Testis (tissue), 3 donors: ENCODE measurements around the gene SLC16A13. TPM values are rescaled to one million over a fixed set of nuclear protein-coding genes. Genes with fewer than 3 reads are reported as not detected.

ENCODE experiments used
- DNase-seq: peaks from one replicate; pipeline ENCODE4 v3.0.0-alpha.2; 2019
- H3K27ac ChIP-seq, 2 donors: fragments of 200-600 bp; sonication (generic); one replicate each; pipeline ENCODE4 v1.5.1; 2019
- H3K27me3 ChIP-seq: fragments of 200-600 bp; sonication (generic); one replicate; pipeline ENCODE4 v1.5.1; 2019
- H3K36me3 ChIP-seq: fragments of 200-600 bp; sonication (generic); one replicate; pipeline ENCODE4 v1.5.1; 2017; ENCODE audit warnings: low read depth; ENCODE audit errors: missing control alignments
- H3K4me1 ChIP-seq: fragments of 200-600 bp; sonication (generic); one replicate; pipeline ENCODE4 v1.5.1; 2019
- H3K4me3 ChIP-seq, 2 donors: fragments of 200-600 bp; sonication (generic); one replicate each; pipeline ENCODE4 v1.5.1; 2017 to 2019
- H3K9me3 ChIP-seq: fragments of 200-600 bp; sonication (generic); one replicate; pipeline ENCODE4 v1.5.1; 2017
- POLR2A ChIP-seq: fragments of 450-650 bp; IDR thresholded peaks from one replicate; pipeline ENCODE4 v1.6.1; 2017; ENCODE audit warnings: antibody characterized with exemption, mild to moderate bottlenecking, moderate library complexity
- WGBS, 2 donors: methylation state at CpG; one replicate each; pipeline ENCODE4 v1.1.5; 2018; 5-methylcytosine and 5-hydroxymethylcytosine counted together
- intact Hi-C: fragments of 100-400 bp; cut with DNase I; formaldehyde crosslinking; loops from one replicate; pipeline ENCODE4 v1.15.1; 2023; ENCODE audit warnings: low total_unique reads
- polyA plus RNA-seq: library from polyadenylated mRNA; stranded (reverse); fragments of 350-450 nt; fragmentation: Illumina TruSeq; extraction: RNeasy Lipid Tissue Mini Kit (QIAGEN cat#74804); gene quantifications from one replicate; pipeline ENCODE4 v1.2.3, GENCODE V29; 2014; ENCODE audit warnings: low read depth, low replicate concordance; ENCODE audit not compliant: insufficient read depth
- total RNA-seq, 2 donors: library from RNA; depleted of rRNA; stranded (reverse); fragments of >200 nt; gene quantifications; one replicate each; pipeline ENCODE4 v1.2.3, GENCODE V29; 2016
- TF ChIP-seq, protein P1 (sequence below), 3 experiments: fragments of 450-650 bp in 2 of 3; fragments of 200-600 bp in 1 of 3; sonication (generic) in 1 of 3; IDR thresholded peaks; one replicate each; pipeline ENCODE4 v1.5.1; 2016 to 2019; ENCODE audit warnings: antibody characterized with exemption in 3 of 3, mild to moderate bottlenecking in 2 of 3, moderate library complexity in 1 of 3

The SLC16A13 gene
- total and polyA plus RNA-seq, 3 donors from 2014 or later = 1.9 to 2.2 (median 2.0) TPM

DNA sequence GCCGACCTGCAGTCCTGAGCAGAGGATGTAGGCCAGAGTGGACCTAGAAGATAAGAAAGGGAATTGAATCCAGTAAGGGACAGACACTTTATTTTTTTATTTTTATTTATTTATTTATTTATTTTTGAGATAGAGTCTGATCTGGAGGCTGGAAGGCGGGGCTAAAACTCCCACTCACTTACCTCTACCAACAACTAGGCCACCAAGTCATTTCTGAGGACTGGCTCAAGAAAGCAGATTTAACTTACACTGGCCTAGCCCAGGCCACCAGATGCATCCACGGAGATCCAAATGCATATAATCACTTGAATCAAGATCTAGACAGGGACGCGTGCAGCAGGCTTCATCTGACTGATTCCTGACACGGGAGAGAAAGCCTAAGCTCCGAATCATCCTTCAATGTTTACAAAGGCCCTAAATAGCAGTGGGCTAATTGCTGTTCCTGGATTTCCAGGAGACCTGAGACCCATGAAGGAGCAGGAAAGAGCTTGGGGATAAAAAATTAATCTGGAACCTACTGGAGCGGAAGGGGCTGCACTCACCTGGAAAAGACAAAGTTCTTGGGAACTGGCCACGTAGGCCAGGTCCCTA is 41.1 kb upstream of the SLC16A13 start:
- H3K4me3 ChIP-seq = no peak overlapping the region
- TF ChIP-seq POLR2A = no peak
- TF ChIP-seq, protein P1, sequence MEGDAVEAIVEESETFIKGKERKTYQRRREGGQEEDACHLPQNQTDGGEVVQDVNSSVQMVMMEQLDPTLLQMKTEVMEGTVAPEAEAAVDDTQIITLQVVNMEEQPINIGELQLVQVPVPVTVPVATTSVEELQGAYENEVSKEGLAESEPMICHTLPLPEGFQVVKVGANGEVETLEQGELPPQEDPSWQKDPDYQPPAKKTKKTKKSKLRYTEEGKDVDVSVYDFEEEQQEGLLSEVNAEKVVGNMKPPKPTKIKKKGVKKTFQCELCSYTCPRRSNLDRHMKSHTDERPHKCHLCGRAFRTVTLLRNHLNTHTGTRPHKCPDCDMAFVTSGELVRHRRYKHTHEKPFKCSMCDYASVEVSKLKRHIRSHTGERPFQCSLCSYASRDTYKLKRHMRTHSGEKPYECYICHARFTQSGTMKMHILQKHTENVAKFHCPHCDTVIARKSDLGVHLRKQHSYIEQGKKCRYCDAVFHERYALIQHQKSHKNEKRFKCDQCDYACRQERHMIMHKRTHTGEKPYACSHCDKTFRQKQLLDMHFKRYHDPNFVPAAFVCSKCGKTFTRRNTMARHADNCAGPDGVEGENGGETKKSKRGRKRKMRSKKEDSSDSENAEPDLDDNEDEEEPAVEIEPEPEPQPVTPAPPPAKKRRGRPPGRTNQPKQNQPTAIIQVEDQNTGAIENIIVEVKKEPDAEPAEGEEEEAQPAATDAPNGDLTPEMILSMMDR (IDR thresholded peaks at IDR 0.05) = no peak
- intact Hi-C loops = no loop called here
- H3K4me1 ChIP-seq = no peaks in the 10 kb centered on the region
- H3K27me3 ChIP-seq = no peaks in the 10 kb centered on the region
- no peaks in the 10 kb centered on the region for H3K9me3 ChIP-seq
- WGBS, 2 donors = 64 to 76% methylated on average over 9 of the region's 9 CpGs
- no peak for DNase-seq
- no peaks in the 10 kb centered on the region for H3K36me3 ChIP-seq
- H3K27ac ChIP-seq = no peak overlapping the region

DNA sequence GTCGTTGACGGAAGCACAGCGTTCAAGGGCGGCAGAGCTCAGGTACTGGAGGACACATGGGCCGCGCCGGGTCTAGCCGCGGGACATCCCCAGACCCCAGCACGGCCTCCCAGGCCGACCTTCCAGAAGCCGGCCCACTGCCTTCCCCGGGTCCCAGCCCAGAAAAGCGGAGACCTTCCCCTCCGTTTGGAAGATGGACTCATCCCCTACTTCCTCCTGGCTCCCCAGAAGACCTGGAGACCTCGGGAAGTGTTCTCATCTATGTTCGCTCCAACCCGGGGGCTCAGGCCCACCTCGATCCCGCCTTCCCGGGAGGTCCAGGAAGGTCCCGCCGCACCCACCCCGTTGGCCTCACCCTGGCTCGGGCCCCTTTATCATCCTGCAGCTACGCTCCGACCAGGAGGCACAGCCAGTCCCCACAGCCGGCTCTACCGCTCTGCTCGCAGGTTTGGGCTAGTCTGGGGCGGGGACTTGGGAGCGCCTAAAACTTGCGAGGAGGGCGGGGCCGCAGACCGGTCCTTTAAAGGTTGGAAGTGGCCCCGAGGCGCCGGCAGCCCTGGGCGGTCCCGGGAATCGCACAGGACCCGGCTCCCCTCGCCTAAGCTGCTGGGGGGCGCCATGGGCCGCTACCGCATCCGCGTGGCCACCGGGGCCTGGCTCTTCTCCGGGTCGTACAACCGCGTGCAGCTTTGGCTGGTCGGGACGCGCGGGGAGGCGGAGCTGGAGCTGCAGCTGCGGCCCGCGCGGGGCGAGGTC is 40.1 kb upstream of the SLC16A13 start, which contains the start of gene ALOX12:
ALOX12 (plus strand) TSS at position 550 of the 756 bp plus-strand sequence; CDS start at position 619, 69 bp downstream.
- Histone ChIP-seq H3K4me3 (peak within 1 kb of the TSS; percentile 9 to 40), H3K27ac (no peak within 1 kb of the TSS), H3K36me3 (no peaks in the 10 kb centered on the region), H3K9me3 (no peaks in the 10 kb centered on the region), H3K27me3 (no peaks in the 10 kb centered on the region), H3K4me1 (no peaks in the 10 kb centered on the region)
- WGBS, 2 donors = 26 to 41% methylated on average over 7 to 56 of the region's 64 CpGs
- no peak for TF ChIP-seq POLR2A
- DNase-seq = no peak
- intact Hi-C loops = no loop called here

DNA sequence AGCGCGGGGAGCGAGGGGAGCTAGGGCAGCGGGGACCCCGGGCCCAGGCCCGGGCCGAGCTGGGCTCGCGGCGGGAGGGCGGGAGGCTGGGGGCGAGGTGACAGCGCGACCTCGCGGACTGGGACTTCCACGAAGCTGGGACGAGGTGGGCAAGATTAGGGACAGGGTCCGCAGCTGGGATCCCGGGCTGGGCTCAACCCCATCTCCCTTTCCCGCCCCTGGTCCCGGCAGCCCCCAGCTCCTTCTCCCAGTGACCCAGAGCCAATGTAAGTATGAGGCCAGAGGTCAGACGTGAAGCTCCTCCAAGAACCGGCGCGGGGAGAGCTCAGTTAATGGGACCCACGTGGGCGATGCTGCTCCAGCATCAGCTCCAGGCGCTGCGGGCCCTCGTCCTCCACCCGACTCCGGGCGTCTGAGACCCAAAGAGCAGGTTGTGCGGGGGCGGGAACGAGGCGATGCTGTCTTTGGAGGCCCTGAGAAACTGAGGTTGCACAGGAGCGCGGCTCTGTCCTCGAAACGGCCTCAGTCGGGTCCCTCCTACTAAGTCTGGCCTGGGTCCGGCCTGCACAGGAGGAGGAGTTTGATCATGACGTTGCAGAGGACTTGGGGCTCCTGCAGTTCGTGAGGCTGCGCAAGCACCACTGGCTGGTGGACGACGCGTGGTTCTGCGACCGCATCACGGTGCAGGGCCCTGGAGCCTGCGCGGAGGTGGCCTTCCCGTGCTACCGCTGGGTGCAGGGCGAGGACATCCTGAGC is 39.4 kb upstream of the SLC16A13 start:
- Histone ChIP-seq H3K27me3 (no peaks in the 10 kb centered on the region), H3K4me1 (no peaks in the 10 kb centered on the region), H3K9me3 (no peaks in the 10 kb centered on the region), H3K36me3 (no peaks in the 10 kb centered on the region), H3K4me3 (peak overlapping the region; percentile 9 to 40), H3K27ac (no peak overlapping the region)
- DNase-seq = no peak
- no peak for TF ChIP-seq POLR2A
- TF ChIP-seq, protein P1 (IDR thresholded peaks at IDR 0.05) = no peak
- 49 to 61% methylated on average over 28 to 57 of the region's 58 CpGs for WGBS, 2 donors
- intact Hi-C loops = no loop called here

DNA sequence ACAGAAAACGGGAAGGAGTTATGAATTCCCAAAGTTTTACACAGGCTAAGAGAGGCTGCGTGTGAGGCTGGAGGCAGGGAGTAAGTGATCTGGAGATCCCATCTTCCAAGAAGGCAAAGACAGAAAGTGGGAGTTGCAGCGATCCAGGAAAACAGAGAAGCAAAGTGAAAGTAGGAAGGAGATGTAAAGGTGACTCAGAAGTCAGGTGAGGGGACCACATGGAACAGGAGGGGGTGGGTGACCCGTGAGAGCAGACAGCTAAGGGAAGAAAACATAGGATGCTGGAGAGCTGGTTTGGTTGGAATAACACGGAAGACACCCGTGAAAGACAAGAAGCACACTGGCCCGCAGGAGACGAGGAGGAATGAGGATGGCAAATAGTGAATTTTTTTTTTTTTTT is 38.6 kb upstream of the SLC16A13 start:
- H3K4me1 ChIP-seq = no peaks in the 10 kb centered on the region
- H3K27ac ChIP-seq = no peak overlapping the region
- H3K9me3 ChIP-seq = no peaks in the 10 kb centered on the region
- WGBS, 2 donors = 63 to 70% methylated on average over 8 of the region's 8 CpGs
- no peaks in the 10 kb centered on the region for H3K27me3 ChIP-seq
- no peaks in the 10 kb centered on the region for H3K36me3 ChIP-seq
- TF ChIP-seq, protein P1 (IDR thresholded peaks at IDR 0.05) = no peak
- no peak for TF ChIP-seq POLR2A
- intact Hi-C loops = no loop called here
- no peak for DNase-seq
- no peak overlapping the region for H3K4me3 ChIP-seq

DNA sequence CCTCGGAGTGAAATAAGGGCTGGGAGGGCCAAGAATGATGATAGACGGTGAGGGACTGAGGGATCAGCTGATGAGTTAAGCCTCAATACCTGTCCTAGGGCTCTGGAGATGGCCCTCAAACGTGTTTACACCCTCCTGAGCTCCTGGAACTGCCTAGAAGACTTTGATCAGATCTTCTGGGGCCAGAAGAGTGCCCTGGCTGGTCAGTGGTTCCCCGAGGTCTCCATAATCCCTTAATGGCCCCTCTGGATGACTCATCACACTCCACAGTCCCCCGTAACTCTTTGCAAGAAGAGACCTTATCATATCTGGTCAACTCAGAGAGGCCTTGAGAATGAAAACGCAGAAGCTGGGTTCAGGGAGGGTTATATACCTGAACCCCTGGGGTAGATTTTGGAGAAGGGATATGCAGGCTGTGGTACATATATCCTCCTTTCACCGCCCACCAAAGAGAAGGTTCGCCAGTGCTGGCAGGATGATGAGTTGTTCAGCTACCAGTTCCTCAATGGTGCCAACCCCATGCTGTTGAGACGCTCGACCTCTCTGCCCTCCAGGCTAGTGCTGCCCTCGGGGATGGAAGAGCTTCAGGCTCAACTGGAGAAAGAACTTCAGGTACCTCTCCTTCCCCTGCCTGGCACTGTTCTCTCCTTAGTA is 36.8 kb upstream of the SLC16A13 start:
- H3K4me3 ChIP-seq = no peak overlapping the region
- 82 to 89% methylated on average over 11 of the region's 11 CpGs for WGBS, 2 donors
- intact Hi-C loops = no loop called here
- no peaks in the 10 kb centered on the region for H3K4me1 ChIP-seq
- no peaks in the 10 kb centered on the region for H3K36me3 ChIP-seq
- H3K27ac ChIP-seq = no peak overlapping the region
- no peaks in the 10 kb centered on the region for H3K27me3 ChIP-seq
- TF ChIP-seq, protein P1 (IDR thresholded peaks at IDR 0.05) = no peak
- DNase-seq = no peak
- H3K9me3 ChIP-seq = no peaks in the 10 kb centered on the region
